ENCODE results near the gene PLEKHA6.
A peak's percentile ranks its signal among the peaks of the same experiment; 100 is the strongest.

Gene PLEKHA6

DNA sequence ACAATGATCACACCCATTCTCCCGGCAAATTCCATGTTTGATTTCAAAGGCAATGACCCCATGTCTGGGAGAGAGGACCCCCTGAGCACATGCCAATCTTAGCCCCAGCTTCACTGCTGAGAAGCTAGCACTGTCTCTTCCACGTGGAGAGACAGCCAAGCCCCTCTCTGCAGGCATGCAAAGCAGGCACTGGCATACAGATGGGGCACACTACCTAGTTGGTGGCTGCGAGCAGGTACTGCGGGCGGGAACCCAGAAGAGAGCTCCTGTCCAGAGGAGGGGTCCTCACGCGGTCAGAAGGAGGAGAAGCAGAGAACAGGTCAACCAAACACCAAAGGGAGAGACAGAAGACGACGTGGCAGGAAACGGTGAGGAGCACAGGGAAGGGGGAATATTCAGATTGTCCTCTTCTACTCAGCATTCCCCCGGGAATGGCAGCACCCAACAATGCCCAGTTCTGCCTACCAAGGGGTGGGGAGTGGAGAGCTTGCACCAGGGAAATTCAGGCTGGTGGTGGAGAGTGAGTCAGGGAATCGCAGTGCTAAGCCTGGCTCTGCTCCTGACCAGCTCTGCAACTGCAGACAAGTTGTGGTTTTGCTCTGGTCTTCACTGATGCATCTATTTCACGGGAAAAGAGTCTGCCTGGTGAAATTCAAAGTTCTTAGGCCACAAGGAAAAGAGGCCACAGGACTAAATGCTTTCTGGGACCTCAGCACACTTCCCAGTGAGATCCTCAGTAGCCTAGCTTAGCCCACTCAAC is 97.8 kb downstream of the PLEKHA6 start:
- ATAC-seq (replicated peaks) = no peak
- H3K4me1 Mint-ChIP-seq = peaks cover 0 to 5% of the 10 kb centered on the region in 2 donors
- peaks cover under 1 to 9% of the 10 kb centered on the region in 2 donors for H3K27me3 Mint-ChIP-seq

DNA sequence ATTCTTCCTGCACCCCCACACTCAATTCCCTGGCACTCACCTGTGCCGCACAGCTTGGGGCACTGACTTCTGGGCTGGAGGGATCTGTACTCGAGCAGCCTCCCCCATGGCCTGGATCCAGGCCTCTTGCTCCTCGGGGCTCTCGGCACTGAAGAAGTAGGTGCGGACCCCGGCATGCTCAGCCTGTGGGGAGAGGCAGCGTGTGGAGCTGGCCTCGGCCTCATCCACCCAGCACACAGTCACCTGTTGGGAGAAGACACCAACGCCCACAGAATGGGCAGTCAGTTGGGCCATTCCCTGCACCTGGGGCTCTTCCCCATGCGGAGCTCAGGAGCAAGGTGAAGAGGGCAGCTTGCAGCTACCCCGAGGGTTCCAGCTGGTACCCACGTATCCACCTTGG is 98.5 kb downstream of the PLEKHA6 start:
- peaks cover 0 to 9% of the 10 kb centered on the region in 2 donors for H3K27me3 Mint-ChIP-seq
- H3K4me1 Mint-ChIP-seq = peaks cover 0 to 5% of the 10 kb centered on the region in 2 donors
- H3K9me3 Mint-ChIP-seq = no peaks in the 10 kb centered on the region

More for the DNA sequence above, 97.8 kb downstream of the PLEKHA6 start:
- Mint-ChIP-seq H3K27ac (no peak overlapping the region), H3K36me3 (no peaks in the 10 kb centered on the region), H3K4me3 (no peak overlapping the region), H3K9me3 (no peaks in the 10 kb centered on the region)
- no peak for DNase-seq

DNA sequence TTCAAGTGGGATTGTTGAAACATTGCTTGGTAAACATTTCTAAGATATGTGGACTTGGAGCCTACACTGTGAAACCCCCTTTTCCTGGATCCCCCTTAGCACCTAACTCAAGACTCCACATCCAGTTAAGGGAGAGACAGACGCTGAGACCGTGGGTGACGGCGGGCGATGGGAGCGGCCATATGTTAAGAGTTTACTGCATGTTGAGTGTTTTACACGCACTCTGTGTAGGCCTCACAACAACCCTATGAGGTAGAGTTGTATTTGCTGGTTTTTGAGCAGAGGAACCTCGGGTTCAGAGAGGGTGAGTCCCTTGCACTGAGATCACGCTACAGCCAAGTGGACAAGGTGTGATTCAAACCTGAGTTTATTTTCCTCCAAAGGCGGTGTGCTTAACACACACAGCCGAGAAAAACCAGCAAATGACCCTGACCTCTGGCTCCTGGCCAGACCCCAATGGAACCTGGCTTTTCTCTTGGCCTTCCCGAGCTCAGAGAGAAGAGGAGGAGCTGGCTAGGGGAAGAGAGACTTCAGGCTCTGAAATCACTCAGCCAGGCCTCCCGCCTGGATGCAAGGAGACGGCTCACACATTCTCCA is 99.0 kb downstream of the PLEKHA6 start:
- Mint-ChIP-seq H3K27me3 (peaks cover 0 to 9% of the 10 kb centered on the region in 2 donors), H3K27ac (no peak overlapping the region), H3K4me1 (peaks cover 0 to 5% of the 10 kb centered on the region in 2 donors), H3K36me3 (no peaks in the 10 kb centered on the region), H3K4me3 (no peak overlapping the region), H3K9me3 (no peaks in the 10 kb centered on the region)
- no peak for DNase-seq
- no peak for ATAC-seq (replicated peaks)

More for the DNA sequence above, 98.5 kb downstream of the PLEKHA6 start:
- Mint-ChIP-seq H3K27ac (no peak overlapping the region), H3K4me3 (no peak overlapping the region), H3K36me3 (no peaks in the 10 kb centered on the region)
- DNase-seq = no peak
- ATAC-seq (replicated peaks) = no peak

DNA sequence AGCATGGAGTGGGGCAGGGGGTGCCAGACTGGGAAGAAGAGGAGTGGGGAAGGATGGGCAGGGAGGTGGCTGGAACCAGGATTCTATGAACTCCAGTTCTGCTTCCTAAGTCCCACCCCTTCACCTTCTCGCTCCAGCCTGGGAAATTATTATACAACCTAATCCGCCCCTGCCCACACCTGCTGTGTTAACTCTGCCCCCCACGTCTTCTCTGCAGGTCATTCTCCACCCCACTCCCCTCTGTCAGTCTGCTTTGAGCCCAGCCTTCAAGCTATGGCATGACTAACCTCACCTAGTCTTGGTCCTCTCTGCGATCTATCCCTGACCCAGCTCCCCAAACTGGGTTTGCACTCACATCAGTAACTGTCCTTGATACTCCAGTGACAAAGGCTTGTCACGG is 99.9 kb downstream of the PLEKHA6 start:
- peaks cover 0 to 9% of the 10 kb centered on the region in 2 donors for H3K27me3 Mint-ChIP-seq
- H3K4me1 Mint-ChIP-seq = peaks cover 0 to 5% of the 10 kb centered on the region in 2 donors
- no peaks in the 10 kb centered on the region for H3K9me3 Mint-ChIP-seq
- H3K36me3 Mint-ChIP-seq = no peaks in the 10 kb centered on the region
- no peak for ATAC-seq (replicated peaks)
- DNase-seq = no peak
- no peak overlapping the region for H3K27ac Mint-ChIP-seq
- no peak overlapping the region for H3K4me3 Mint-ChIP-seq

DNA sequence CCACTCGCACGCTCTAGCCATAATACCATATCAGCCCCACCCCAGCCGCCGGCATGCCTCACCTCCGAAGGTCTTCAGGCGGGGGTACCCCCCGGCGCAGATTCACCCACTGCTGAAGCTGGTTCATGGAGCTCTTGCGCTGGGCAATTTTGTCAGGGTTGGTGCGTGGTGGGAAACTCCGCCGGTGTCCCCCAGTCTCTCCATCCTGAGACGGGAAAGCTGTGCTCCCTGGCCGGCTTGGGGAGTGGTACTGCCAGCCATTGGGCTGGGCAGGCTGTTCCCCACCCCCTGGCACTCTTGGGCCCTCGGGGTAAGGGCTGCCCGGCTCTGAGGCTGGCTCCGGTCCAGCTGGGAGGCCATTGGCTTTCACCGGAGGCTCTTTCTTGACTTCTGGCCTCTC is 100.5 kb downstream of the PLEKHA6 start:
- H3K27me3 Mint-ChIP-seq = peaks cover 0 to 9% of the 10 kb centered on the region in 2 donors
- H3K4me3 Mint-ChIP-seq = no peak overlapping the region
- no peaks in the 10 kb centered on the region for H3K9me3 Mint-ChIP-seq
- H3K4me1 Mint-ChIP-seq = peaks cover 0 to 5% of the 10 kb centered on the region in 2 donors
- DNase-seq (no peak), ATAC-seq (replicated peaks) (no peak)
- H3K27ac Mint-ChIP-seq = no peak overlapping the region
- no peaks in the 10 kb centered on the region for H3K36me3 Mint-ChIP-seq

DNA sequence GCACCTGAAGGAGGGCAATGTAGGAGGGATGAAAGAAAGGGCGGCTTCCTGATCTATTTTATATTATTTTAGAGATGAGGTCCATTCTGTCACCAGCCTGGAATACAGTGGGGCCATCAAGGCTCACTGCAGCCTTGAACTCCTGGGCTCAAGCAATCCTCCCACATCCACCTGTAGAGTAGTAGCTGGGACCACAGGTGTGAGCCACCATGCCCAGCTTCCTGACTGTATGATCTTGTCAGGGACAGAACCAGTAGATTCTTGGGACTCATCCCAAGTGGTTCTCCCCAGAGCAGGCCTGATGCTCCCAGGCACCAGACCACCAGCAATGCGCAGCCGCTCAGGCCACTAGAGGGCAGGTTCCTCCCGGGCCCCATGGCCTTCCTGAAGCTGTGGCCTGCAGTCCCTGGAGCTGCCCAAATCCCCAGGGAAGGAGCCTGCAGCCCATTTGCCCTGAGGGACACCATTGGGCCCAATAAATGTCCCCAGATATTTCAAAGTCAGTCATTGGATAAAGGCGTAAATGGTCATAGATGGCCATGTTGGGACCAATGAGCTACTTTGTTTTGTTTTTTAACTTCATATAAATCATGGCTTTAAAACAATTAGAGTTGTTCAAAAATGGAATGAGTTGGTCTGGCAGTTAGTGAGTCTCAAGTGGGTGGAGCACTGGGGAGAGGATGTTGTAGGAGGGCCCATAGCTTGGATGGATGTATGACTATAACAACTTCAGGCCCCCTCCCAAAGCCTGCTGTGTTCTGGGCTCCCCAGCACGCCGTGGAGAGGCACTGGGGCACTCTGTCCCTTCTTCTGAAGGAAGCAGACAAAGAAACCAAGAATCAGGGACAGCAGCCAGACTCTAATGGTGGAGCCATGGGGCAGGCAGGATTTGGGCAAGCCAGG is 101.3 kb downstream of the PLEKHA6 start:
- Mint-ChIP-seq H3K4me1 (peaks cover 0 to 5% of the 10 kb centered on the region in 2 donors), H3K27ac (no peak overlapping the region), H3K27me3 (peaks cover 0 to 8% of the 10 kb centered on the region in 2 donors), H3K4me3 (no peak overlapping the region), H3K9me3 (no peaks in the 10 kb centered on the region), H3K36me3 (no peaks in the 10 kb centered on the region)
- peak; percentile 62 to 71 for ATAC-seq (replicated peaks)
- peak; percentile 10 for DNase-seq

DNA sequence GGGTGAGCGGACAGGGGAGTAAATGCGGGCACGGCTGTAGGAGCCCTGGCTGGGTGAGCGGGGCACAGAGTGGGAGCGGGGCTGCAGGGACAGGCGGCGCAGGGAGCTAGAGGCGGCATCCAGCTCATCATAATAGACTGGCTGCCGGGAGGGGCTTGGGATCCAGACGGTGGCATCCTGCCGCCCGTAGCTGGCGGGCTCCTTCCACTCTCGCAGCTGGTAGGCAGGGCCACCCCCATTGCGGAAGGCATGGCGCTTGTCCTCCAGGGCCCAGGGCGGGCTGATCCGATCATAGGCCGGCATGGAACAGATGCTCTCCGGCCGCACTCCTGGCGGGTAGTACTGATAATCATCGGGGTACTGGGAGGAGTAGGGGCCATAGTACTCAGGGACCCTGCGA is 102.3 kb downstream of the PLEKHA6 start:
- H3K9me3 Mint-ChIP-seq = no peaks in the 10 kb centered on the region
- H3K4me1 Mint-ChIP-seq = peaks cover 0 to 5% of the 10 kb centered on the region in 2 donors
- no peak overlapping the region for H3K4me3 Mint-ChIP-seq
- no peaks in the 10 kb centered on the region for H3K36me3 Mint-ChIP-seq
- no peaks in the 10 kb centered on the region for H3K27me3 Mint-ChIP-seq
- no peak for ATAC-seq (replicated peaks)
- DNase-seq = no peak
- H3K27ac Mint-ChIP-seq = no peak overlapping the region

DNA sequence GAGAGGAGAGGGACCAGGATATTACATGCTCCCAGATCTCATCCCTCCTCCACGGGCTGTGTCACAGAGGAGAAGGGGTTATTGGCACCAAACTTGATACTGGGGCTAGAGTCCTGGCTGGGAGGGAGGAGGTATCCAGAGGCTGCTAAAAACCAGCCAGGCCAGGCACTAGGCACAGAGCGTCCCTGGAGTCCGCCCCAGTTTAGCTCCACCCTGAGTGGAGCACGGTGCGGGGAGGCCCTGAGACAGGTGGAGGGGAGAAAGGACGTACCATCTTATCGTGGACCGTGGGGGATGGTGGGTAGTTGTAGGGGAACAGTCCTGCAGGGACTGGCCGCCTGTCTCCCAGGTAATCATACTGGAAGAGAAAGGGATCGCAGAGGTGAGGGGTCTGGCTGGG is 103.2 kb downstream of the PLEKHA6 start:
- Mint-ChIP-seq H3K27me3 (no peaks in the 10 kb centered on the region), H3K4me1 (peaks cover 0 to 5% of the 10 kb centered on the region in 2 donors), H3K4me3 (no peak overlapping the region), H3K36me3 (no peaks in the 10 kb centered on the region), H3K9me3 (no peaks in the 10 kb centered on the region), H3K27ac (no peak overlapping the region)
- no peak for DNase-seq
- no peak for ATAC-seq (replicated peaks)

DNA sequence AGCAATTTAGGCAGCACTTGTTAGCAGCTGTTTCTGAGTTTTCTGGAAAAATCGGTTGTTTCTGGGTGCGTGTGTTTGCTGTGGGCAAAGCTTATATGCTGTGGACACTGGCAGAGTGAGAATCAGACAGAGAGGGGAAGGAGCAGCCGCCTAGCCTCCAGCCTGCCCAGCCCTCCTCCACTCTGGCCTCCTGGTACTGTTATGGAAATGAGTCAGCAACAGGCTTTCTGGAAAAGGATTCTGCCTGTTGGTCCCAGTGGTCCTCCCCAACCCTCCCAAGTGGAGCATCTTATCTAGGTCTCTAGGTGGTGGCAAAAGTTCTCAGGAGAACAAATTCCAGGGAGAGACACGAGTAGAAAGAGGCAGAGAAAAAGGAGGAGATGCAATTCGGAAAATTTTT is 103.8 kb downstream of the PLEKHA6 start:
- Mint-ChIP-seq H3K36me3 (no peaks in the 10 kb centered on the region), H3K27me3 (no peaks in the 10 kb centered on the region), H3K9me3 (no peaks in the 10 kb centered on the region), H3K27ac (no peak overlapping the region), H3K4me1 (peaks cover 0 to 5% of the 10 kb centered on the region in 2 donors), H3K4me3 (no peak overlapping the region)
- ATAC-seq (replicated peaks) (no peak), DNase-seq (no peak)

DNA sequence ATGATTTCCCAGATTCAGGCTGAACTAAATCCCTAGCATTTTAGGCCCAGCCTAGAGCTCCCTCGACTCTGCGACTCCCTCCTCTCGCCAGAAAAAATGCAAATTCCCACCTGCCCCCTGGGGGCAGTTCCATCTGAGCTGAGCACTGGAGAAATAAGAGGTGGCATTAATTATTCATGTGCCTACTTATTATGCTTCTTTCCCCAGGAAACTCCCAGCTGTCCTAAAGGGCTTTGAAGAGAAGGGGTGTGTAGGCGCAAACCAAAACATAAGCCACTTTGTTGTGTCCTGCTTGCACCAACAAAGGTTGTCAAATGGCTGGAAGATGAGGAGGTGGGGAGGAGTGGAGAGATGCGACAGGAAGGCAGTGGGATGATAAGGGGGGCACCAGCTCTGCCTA is 104.5 kb downstream of the PLEKHA6 start:
- Mint-ChIP-seq H3K27ac (no peak overlapping the region), H3K36me3 (no peaks in the 10 kb centered on the region), H3K9me3 (no peaks in the 10 kb centered on the region), H3K4me3 (no peak overlapping the region), H3K4me1 (peaks cover 0 to 5% of the 10 kb centered on the region in 2 donors), H3K27me3 (no peaks in the 10 kb centered on the region)
- DNase-seq = no peak
- no peak for ATAC-seq (replicated peaks)

DNA sequence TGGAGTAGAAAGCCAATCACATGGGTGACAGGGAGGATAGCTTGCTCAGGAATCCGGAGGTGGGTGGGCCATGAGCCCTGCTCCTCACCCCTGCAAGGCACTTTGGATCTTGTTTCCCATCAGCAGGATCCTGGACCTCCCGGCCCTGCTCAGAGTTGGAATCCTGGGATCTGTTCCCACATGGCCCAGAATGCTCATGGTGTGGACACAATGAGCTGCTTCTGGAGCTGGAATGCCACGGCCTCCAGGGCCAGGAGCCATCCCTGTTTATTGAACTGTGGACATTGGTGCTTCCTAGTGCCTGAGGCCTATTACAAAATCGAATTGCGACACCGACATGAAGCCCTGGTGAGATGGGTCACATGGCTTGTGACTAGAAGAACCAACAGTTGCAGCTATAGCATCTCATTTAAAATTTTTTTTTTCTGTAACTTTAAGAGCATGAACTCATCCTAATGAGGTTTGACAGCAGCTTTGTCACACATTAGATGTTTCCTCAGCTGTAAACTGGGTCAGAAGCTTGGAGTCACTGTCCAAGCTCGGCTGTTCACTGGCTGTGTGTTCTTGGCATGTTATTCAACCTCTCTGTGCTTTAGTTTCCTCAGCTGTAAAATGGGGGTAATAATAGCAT is 105.6 kb downstream of the PLEKHA6 start:
- DNase-seq = no peak
- Mint-ChIP-seq H3K4me1 (peaks cover 0 to 5% of the 10 kb centered on the region in 2 donors), H3K36me3 (no peaks in the 10 kb centered on the region), H3K27me3 (no peaks in the 10 kb centered on the region), H3K9me3 (no peaks in the 10 kb centered on the region), H3K4me3 (no peak overlapping the region), H3K27ac (no peak overlapping the region)
- ATAC-seq (replicated peaks) = no peak

DNA sequence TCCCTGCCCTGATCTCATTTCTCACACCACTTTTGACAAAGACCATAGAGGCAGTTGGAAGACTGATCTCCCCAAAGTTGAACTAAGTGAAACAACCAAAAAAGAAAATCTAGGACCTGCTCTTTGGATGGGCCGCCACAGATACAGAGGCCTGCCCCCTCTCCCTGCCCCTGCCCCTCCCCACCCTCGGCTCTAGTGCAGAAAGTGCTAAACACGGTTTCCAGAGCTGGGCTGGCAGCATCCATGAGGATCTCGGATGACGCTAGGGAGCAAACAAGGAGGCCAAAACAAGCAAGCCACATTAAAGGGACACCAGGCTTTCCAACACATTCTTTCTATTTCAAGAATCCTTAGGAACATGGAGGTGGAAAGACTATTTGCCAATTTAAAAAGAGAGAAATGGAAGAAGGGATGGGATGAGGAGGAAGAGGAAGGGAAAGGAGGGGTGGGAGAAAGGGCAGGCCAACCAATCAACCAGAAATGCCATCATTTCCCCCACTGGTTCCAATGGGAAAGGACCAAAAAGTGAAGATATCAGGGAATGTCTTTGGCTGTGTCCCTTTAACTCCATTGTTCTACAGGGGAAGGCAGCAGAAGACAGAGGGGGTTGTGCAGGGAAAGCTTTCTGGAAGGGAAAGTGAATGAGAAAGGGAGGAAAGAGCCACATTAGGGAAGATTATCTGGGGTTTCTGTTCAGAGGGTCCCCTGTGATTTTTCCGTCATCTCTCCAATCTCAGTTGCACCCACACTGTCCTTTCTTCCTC is 107.6 kb downstream of the PLEKHA6 start:
- ATAC-seq (replicated peaks) (no peak), DNase-seq (no peak)
- H3K36me3 Mint-ChIP-seq = no peaks in the 10 kb centered on the region
- no peaks in the 10 kb centered on the region for H3K27me3 Mint-ChIP-seq
- no peak overlapping the region for H3K27ac Mint-ChIP-seq
- H3K4me1 Mint-ChIP-seq = no peaks in the 10 kb centered on the region
- H3K9me3 Mint-ChIP-seq = no peaks in the 10 kb centered on the region
- no peak overlapping the region for H3K4me3 Mint-ChIP-seq

DNA sequence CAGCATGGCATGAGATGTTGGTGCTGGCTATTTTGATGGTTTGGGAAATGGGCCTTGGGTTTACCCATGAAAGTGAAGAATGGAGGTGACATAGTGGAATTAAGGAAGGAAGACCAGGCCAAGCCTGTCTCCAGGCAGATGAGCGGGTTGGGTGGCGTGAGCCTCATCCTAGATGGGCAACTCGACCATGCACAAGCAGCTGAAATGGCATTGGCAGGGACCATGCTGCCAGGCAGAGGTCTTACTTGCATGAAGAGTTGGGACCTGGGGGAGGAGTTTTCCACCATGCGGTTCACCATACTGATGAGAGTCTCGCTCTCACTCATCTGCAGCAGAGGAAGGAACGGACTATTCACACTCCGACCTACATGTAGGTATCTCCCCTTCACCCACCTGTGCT is 108.4 kb downstream of the PLEKHA6 start:
- Mint-ChIP-seq H3K27ac (no peak overlapping the region), H3K4me3 (no peak overlapping the region), H3K36me3 (no peaks in the 10 kb centered on the region), H3K27me3 (peaks cover 0 to 5% of the 10 kb centered on the region in 2 donors), H3K9me3 (no peaks in the 10 kb centered on the region), H3K4me1 (no peaks in the 10 kb centered on the region)
- DNase-seq = no peak
- no peak for ATAC-seq (replicated peaks)

Data from stimulated activated naive B cell treated with anti-CD40 and anti-IgM and Interleukin-4, amounts not matched to agents 10 μg/mL and 1 μg/mL and 100 μg/mL, for 72 hours (primary cell).